Keratinocyte (primary cell): ENCODE measurements around the gene DAPK3.

Experiments used
- EZH2 ChIP-seq: IDR thresholded peaks from one replicate; pipeline ENCODE4 v1.6.1; 2012; ENCODE audit warnings: inconsistent platforms, mild to moderate bottlenecking, low read length, moderate library complexity
- TF ChIP-seq, protein P1 (sequence below), 3 experiments: IDR thresholded peaks in 1 of 3; conservative IDR thresholded peaks in 1 of 3; optimal IDR thresholded peaks in 1 of 3; 2 replicates in 2 of 3; 3 replicates in 1 of 3; pipeline versions ENCODE3 to v1.5.1; 2011; ENCODE audit warnings: low read length in 3 of 3, mild to moderate bottlenecking in 3 of 3, moderate library complexity in 2 of 3, control low read depth in 1 of 3, inconsistent platforms in 1 of 3; ENCODE audit not compliant: insufficient read depth in 2 of 3; ENCODE audit errors: extremely low read depth in 1 of 3

DNA sequence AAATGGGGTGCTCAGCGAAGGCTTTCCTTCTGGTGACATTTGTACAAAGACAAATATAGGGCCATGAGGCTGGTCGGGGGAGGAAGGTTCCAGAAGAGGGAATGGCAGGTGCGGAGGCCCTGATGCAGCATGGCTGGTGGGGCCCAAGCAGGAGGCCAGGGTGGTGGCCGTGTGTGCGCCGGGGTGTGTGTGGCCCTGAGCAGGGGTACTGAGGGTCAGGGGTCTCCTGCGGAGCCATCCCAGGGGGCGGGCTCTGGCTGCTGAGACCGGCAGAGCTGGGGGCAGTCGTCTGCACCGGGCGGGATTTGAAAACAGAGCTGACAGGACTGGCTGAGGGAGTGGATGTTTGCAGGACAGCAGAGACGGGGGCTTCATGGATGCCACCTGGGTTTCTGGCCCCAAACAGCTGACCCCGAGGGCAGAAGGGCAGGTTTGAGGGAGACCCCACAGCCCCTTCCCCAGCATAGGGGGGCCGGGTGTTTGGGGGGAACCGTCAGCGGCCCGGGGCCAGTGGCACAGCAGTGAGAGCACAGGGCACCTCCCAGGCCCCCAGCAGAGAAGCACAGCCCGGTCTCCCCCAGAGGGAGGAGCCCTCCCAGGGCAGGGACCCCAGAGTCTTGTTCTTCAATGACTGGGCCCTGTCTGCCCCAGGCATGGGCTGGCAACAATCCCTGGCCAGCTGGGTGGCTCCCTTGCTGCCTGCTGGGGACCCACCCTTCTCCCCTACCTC lies 48.0 kb upstream of the DAPK3 start:
- TF ChIP-seq, protein P1, sequence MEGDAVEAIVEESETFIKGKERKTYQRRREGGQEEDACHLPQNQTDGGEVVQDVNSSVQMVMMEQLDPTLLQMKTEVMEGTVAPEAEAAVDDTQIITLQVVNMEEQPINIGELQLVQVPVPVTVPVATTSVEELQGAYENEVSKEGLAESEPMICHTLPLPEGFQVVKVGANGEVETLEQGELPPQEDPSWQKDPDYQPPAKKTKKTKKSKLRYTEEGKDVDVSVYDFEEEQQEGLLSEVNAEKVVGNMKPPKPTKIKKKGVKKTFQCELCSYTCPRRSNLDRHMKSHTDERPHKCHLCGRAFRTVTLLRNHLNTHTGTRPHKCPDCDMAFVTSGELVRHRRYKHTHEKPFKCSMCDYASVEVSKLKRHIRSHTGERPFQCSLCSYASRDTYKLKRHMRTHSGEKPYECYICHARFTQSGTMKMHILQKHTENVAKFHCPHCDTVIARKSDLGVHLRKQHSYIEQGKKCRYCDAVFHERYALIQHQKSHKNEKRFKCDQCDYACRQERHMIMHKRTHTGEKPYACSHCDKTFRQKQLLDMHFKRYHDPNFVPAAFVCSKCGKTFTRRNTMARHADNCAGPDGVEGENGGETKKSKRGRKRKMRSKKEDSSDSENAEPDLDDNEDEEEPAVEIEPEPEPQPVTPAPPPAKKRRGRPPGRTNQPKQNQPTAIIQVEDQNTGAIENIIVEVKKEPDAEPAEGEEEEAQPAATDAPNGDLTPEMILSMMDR (optimal IDR thresholded peaks at IDR 0.05 in 1 of 3, IDR thresholded peaks at IDR 0.05 in 1 of 3, conservative IDR thresholded peaks at IDR 0.05 in 1 of 3; ENCODE audit: extremely low read depth in 1 of 3, insufficient read depth in 2 of 3, low read length in 3 of 3): no peak
- TF ChIP-seq EZH2: no peak
